COLO668 (cell line): ENCODE measurements around the gene STUB1.
A peak's percentile ranks its signal among the peaks of the same experiment; 100 is the strongest.

Source experiments
- DNase-seq: peaks from one replicate; lab custom pipeline; 2025; ENCODE audit not compliant: unreplicated experiment; lab: John Stamatoyannopoulos, UW

STUB1 gene

DNA sequence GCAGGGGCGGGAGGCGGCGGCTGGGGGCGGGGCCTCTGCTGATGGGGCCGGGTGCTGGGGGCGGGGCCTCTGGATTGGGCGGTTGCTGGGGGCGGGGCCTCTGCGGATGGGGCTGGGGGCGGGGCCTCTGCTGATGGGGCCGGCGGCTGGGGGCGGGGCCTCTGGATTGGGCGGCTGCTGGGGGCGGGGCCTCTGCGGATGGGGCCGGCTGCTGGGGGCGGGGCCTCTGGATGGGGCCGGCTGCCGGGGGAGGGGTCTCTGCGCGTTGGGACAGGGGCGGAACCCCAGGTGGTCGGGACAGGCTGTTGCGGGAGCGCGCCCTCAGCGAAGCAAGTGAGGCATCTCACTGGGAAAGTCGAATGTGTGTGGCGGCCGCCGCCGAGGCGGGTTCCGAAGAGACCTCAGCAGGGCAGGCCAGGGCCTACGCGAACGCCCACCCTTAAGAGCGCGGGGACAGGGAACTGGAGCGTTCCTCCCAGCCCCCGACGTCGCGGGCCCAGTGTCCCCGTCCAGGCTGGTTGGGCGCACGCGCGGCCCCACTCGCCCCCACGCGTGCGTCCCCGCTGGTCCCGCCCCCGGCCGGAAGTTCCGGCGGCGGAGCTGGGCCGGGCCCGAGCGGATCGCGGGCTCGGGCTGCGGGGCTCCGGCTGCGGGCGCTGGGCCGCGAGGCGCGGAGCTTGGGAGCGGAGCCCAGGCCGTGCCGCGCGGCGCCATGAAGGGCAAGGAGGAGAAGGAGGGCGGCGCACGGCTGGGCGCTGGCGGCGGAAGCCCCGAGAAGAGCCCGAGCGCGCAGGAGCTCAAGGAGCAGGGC is at the start of gene STUB1:
Gene STUB1, plus strand, starts transcription at position 597 of the 811 bp plus-strand sequence. Its CDS starts 116 bp downstream, at position 713.
- DNase-seq, result peak; percentile 89

DNA sequence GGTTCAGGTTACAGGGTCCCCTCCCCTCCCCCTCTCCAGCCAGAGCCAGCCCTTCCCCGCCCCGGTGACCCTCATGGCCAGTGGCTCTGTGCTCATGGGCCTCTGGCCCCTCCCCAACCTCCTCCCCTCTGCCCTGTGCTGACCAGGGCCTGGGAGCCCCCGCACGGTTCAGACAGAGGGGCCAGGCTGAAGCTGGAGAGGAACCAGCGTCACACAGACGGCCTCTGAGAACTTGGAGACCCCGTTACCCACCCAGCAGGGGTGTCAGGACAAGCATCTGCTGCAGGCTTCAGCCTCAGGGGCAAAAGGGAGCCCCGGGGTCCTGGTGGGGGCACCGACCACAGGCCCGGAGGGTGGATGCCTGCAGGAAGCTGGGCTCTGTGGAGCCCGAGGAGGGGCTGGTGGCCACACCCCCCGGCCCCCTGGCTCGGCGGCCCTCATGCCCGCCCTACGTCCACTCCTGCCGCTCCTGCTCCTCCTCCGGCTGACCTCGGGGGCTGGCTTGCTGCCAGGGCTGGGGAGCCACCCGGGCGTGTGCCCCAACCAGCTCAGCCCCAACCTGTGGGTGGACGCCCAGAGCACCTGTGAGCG is 49.3 kb upstream of the STUB1 start, which contains the start of gene WFIKKN1:
Gene WFIKKN1, plus strand, starts transcription at position 171 of the 591 bp plus-strand sequence. Its CDS starts 269 bp downstream, at position 440.
- DNase-seq, result peak; percentile 65

DNA sequence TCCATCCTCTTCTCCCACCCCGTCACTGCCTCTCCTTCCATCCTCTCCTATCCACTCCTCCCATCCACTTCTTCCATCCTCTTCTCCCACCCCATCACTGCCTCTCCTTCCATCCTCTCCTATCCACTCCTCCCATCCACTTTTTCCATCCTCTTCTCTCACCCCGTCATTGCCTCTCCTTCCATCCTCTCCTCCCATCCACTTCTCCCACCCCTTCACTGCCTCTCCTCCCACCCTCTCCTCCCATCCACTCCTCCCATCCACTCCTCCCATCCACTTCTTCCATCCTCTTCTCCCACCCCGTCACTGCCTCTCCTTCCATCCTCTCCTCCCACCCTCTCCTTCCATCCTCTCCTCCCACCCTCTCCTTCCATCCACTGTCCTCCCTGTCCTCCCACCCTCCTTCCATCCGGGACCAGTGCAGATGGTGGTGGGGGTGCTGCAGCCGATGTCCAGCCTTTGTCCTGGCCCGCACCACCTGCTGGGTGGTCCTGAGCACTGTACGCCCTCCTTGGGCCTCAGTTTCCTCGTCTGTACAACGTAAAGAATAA is 48.3 kb upstream of the STUB1 start:
- no peak for DNase-seq

DNA sequence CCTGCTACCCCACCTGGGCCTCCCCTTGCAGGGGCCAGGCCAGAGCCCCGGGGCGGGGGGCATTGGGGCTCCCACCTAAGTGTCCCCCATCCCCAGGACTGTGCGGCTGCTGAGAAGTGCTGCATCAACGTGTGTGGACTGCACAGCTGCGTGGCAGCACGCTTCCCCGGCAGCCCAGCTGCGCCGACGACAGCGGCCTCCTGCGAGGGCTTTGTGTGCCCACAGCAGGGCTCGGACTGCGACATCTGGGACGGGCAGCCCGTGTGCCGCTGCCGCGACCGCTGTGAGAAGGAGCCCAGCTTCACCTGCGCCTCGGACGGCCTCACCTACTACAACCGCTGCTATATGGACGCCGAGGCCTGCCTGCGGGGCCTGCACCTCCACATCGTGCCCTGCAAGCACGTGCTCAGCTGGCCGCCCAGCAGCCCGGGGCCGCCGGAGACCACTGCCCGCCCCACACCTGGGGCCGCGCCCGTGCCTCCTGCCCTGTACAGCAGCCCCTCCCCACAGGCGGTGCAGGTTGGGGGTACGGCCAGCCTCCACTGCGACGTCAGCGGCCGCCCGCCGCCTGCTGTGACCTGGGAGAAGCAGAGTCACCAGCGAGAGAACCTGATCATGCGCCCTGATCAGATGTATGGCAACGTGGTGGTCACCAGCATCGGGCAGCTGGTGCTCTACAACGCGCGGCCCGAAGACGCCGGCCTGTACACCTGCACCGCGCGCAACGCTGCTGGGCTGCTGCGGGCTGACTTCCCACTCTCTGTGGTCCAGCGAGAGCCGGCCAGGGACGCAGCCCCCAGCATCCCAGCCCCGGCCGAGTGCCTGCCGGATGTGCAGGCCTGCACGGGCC is 47.5 kb upstream of the STUB1 start:
- no peak for DNase-seq

DNA sequence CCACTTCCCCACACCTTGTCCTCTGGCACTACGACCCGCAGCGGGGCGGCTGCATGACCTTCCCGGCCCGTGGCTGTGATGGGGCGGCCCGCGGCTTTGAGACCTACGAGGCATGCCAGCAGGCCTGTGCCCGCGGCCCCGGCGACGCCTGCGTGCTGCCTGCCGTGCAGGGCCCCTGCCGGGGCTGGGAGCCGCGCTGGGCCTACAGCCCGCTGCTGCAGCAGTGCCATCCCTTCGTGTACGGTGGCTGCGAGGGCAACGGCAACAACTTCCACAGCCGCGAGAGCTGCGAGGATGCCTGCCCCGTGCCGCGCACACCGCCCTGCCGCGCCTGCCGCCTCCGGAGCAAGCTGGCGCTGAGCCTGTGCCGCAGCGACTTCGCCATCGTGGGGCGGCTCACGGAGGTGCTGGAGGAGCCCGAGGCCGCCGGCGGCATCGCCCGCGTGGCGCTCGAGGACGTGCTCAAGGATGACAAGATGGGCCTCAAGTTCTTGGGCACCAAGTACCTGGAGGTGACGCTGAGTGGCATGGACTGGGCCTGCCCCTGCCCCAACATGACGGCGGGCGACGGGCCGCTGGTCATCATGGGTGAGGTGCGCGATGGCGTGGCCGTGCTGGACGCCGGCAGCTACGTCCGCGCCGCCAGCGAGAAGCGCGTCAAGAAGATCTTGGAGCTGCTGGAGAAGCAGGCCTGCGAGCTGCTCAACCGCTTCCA is 46.7 kb upstream of the STUB1 start:
- DNase-seq, result no peak

DNA sequence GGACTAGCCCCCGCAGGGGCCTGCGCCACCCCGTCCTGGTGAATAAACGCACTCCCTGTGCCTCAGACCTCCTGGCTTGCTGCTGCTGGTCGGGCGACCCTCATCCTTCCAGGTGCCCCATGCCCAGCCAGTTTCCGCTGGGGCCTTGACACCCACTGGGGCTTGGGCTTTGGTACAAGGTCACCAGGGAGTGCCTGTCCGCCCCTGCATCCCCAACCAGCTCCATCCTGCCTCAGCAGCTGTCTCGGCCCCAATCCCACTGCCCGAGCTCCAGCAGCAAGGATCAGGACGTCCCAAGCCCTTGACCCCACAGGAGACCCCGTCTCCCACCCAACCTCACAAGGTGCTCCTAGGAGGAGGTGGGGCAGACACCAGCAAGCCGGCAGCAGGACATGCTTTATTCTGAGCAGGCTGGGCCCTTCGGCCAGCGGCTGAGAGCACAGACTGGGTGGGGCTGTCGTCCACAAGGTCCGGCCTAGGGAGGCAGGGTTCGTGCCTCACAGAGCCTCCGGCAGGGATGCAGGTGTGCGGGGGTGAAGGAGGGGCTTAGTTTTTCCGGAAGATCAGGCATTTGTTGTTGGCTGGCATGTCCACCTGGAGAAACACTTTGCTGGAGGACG is 46.0 kb upstream of the STUB1 start:
- no peak for DNase-seq

DNA sequence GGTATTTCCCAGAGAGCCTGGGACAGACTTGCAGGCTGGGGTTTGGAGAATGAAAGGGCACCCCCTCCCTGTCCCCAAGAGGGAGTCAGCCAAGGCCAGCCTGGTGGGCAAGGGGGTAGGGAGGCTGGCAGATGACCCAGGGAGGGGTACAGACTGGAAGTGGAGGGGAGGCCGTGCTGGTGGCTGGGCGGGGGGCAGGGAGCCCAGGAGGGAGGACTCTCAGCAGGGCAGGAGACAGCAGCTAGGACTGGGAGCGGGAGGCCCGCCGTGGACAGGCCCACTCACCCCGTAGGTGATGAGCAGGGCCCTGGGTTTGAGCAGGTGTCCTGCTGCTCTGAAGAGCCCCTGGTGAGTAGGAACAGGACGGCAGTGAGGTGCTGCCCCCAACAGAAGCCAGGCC is 45.2 kb upstream of the STUB1 start:
- DNase-seq, result no peak

DNA sequence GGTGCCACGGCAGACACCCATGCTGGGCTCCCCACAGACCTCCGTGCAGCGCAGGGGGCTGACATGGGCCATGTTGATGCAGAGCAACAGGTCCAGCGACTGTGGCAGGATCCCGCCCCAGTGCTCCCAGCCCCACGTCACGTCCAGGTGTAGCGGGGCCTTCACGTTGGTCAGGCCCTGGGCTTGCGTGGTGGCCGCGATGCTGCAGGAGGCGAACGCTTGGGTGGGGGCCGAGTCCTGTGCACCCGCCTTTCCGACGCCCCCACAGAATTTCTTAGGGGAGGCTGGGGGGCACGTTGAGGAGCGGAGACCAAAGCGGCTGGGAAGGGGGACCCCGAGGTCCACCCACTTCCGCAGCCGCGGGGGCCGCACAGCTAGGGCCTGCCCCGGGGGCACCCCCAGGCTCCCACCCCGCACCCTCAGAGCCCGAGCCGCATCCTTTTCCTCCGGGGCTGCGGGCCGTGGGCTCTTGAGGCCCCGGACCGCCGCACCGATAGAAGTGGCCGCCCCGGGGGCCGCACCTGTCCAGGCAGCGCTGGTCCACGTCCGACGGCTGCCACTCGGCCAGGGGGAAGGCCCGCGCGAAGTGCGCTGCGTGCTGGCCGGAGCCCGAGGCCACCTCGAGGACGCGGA is 44.5 kb upstream of the STUB1 start:
- DNase-seq, result peak; percentile 44

DNA sequence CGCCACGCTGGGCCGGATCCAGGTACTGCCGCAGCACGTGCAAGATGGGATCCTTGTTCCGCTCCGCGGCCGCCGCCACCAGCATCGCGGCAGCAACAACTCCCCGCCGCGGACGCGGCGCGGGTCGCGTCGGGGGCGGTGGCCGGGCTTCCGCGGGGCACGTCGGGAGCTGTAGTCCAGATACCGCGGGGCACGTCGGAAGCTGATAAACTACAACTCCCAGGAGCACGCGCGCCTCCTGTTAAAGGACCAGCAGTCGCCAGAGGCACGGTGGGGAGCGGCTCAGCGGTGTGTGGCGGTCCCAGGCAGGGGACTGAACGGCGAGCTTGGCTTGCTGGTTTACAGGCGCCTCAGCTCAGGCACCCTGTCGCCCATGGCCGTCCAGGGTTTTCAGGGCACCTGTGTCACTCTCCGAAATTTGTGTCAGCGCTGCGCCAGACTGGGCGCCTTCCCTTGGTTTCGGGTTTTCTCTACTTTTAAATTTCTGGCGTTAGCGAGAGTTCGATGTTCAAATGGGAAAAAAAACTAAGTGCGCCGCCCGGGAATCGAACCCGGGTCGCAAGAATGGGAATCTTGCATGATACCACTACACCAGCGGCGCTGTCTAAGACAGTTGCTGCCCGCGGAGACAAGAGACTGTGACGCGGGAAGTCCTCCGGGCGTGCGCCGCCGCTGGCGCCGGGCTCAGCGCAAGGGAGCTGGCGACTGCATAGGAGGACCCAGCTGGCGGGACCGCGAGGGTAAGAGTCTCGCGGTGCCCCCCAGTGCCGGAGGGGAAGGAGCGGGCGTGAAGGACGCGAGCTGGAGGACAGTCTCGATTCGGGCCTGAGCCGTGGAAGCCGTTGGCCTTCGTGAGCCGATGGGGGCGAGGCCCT is 43.8 kb upstream of the STUB1 start, which contains the start of gene METTL26:
Gene METTL26, minus strand, starts transcription at position 100 of the 875 bp plus-strand sequence. Its CDS starts 15 bp downstream, at position 85.
- peak; percentile 96 for DNase-seq

DNA sequence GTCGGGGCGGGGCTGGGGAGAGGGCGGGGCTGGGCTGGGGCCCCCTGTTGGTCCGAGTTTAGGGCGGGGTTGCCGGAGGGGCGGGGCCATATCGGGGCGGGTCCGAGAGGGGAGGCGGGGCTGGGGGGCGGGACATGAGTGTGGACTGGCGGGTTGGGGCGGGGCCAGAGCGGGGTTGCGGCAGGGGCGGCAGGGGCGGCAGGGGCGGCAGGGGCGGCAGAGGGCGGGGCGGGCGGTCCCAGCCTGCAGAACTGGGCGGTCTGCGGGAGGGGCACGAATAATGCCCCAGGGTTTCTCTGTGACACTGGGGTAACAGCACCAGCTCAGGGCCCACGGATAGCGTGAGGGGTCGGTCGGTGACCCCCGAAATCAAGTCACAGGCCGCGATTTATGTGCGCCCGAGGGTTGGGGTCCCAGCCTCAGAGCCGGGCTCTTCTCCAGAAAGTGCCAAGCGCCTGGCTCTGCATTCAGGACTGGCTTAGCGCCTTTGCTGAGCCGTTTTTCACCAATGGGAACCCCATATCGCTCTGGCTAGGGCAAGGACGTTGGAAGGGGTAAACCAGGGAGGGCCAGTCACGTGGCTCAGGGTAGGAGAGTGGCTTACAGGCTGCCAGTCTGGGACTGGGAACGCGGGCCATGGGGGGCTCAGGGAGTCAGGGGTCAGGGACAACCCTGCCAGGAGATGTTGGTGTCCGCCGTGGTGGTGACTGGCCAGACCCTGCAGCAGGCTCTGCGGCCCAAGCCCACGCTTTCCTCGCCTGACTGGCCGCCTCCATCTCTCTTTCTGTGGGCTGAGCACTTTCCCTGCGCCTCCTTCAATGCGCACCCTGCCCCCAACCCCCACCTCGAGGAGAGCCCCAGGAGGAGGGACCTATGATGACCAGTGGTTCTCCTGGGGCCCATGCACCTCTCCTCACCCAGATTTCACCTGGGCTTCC is 42.9 kb upstream of the STUB1 start:
- peak; percentile 92 for DNase-seq

DNA sequence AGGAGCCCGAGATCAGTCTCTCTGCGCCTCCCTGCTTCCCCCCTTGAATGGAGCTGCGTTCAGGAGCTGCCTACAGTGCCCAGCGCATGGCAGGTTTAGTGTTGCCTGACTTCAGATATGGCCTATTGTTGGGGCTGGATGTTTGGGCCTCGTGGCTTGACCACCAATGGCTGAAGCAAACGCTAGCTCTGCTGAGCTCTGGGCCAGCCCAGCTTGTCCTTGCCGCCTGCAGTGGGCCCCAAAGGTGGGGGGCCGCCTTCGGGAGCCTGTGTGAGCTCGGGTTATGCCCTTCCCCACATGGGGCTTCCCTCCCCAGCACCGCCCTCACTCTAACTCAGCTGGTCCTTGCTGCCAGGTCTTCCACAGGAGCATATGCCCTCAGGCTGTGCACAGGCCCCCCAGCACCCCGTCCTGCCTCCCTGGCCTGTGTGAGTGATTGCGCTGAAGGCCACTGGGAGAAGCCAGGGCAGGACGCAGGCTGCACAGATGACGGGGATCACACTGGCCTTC is 42.1 kb upstream of the STUB1 start:
- DNase-seq, result no peak

DNA sequence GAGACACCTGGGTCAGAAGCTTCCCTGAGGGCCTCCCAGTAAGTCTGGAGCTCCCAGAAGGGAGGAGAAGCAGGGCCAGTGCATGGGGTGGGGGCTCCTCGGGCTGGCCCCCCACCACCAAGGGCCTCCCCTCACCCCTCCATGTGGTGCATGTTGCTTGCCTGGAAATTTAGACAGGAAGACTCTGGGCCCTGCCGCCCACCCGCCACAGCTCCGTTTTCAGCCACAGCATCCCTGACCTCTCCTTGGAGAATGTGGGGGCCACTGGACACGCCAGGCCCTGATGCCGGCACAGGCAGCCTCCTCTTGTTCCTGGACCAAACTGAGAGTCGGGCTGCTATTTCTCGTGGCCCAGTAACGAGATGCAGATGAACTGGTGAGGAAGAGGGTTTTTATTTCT is 41.4 kb upstream of the STUB1 start:
- DNase-seq, result no peak

DNA sequence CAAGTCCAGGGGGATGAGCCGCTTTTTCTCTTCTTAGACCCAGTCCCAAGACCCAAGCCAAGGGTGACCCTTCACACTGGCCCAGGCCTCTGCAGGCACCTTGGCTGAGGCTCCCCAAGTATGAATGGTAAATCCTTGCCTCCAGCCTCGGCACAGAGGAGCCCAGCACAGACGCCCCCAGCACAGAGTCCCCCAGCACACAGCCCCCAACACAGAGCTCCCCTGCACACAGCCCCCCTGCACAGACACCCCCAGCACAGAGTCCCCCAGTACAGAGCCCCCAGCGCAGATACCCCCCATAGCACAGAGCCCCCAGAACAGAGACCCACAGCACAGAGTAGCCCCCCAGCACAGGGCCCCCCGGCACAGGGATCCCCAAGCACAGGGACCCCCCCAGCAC is 39.6 kb upstream of the STUB1 start:
- no peak for DNase-seq

DNA sequence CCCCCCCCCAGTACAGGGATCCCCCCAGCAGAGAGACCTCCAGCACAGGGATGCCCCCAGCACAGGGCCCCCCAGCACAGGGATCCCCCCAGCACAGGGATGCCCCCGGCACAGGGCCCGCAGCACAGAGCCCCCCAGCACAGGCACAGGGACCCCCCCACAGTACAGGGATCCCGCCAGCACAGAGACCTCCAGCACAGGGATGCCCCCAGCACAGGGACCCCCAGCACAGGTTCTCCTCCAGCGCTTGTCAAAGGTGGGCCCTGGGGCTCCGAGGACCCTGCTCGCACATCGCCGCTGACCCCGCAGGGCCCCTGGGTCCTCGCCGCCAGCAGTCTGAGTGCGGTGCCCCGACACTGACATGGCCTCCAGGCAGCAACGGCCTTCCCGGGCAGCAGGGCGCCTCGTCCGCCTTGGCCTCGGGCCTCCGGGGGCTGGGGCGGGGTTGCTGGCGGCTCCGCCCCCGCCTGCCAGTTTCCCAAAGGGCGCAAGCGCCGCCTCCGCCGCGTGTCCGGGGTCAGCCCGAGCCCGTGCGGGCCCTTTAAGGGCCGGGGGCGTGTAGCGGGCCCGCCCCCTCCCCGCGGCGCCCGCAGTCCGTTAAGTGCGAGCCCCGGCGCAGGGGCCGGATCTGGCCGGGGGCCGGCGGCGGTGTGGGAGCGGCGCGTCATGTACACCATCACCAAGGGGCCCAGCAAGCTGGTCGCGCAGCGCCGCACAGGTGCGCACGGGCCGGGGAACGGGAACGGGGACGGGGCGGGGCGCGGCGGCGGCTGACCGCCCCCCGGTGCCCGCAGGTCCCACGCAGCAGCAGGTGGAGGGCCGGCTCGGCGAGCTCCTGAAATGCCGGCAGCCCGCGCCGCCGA is 38.7 kb upstream of the STUB1 start, which contains the start of gene MCRIP2:
Gene MCRIP2, plus strand, starts transcription at position 503 of the 863 bp plus-strand sequence. Its CDS starts 164 bp downstream, at position 667.
- DNase-seq, result peak; percentile 92

DNA sequence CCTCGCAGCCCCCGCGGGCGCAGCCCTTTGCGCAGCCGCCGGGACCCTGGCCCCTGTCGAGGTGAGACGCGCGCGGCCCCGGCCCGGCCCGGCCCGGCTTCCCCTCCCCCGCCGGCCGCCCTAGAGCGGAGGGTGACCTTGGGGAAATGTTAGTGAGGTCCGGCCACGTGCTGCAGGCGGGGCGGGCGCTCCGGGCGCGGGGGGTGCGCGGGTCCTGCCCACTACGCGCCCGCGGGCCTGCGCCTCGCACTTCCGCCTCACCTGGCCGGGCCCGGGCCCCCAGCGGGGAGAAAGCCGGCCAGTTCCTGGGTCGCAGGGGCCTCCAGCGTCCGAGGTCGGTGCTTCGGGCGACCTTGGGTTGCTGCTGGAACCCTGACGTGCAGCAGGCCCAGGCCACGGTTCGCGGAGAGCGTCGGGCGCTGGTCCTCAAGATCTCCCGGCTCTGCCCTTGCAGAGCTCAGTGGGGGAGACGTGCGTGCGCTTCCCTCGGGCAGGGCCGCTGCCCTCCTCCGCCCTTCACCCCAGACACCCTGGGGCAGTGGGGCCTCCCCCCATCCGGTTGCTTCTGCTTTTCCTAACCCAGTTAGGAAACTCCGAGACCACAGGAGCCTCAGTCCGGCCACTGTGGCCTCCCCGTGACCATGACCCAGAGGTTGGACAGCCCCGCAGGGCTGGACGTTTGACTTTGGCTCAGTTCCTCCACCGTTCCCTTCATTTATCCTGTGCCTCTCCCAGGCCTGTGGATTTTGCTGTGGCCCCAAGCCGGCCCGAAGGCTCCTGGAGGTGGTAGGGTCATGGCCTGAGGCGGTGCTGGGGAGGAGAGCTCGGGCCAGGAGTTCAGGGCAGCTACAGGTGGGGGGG is 37.8 kb upstream of the STUB1 start:
- DNase-seq, result peak; percentile 79
